GM12872 (cell line): ENCODE data around the gene AMHR2.

Experiments used
- CTCF ChIP-seq: IDR thresholded peaks from 3 replicates; pipeline ENCODE4 v1.5.1; 2011; ENCODE audit warnings: low read depth, mild to moderate bottlenecking, low read length, moderate library complexity; ENCODE audit not compliant: insufficient read depth

Gene AMHR2

DNA sequence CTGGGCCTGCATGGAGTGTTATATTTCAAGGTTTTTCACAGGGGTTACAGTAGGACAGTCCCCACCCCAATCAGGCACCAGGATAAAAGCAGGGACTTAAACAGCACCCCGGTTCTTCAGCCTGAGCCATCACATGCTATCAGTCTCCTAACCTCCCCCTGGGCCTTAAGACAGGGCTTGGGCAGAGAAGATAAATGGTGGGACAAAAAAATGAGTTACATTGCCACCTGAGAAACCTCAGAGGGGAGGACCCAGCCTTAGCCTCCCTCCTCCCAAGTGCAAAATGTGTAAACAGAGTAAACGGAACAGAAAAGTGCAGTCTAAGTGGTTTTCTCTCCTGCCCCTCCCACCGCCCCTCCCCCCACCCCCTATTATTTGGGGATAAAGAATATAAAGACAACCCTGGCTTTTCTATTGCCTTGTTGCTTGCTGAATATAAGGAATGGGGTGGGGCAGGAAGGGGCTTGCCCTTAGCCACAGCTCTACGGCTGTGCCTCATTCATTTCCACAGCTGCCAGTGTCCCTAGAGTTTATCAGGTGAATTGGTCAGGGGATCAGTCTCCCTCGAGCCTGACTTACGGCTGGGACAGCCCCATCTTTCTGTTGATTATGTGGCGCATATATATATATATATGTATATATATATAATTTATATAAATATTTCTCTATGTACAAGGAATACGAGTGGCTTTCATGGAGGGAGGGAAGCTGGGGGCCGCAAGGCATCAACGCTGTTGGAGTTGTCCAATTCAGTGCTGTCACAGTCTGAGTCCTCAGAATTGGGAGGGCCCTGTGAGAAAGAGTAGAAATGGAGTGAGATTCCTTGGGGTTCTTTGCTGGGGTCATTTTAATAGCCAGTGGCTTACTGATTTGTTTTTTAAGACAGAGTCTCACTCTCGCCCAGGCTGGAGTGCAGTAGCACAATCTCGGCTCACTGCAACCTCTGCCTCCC is 57.1 kb downstream of the AMHR2 start:
- TF ChIP-seq CTCF: no peak
